ENCODE results near the gene FGF12.

The FGF12 gene

GRCh38 chr3:192409838-192410683, 317.3 kb downstream of the FGF12 start:
- Histone ChIP-seq H3K9me3 (ENCODE audit: control insufficient read depth, insufficient read depth, low read length) (0 out of 2 replicates have a peak, but pooled peaks cover 3% of the 10 kb centered on the region), H3F3A (ENCODE audit: control insufficient read depth, insufficient read depth) (no peaks in the 10 kb centered on the region), H3K4me1 (ENCODE audit: control insufficient read depth, low read length) (no peaks in the 10 kb centered on the region), H3K4me2 (ENCODE audit: low read length) (no peak overlapping the region), H3K79me2 (ENCODE audit: control insufficient read depth, low read length) (no peaks in the 10 kb centered on the region), H3K27me3 (ENCODE audit: control insufficient read depth, low read length) (no peaks in the 10 kb centered on the region), H3K9me2 (replicated peaks; ENCODE audit: control insufficient read depth, low read length) (no peaks in the 10 kb centered on the region), H3K36me3 (ENCODE audit: control insufficient read depth, low read length) (no peaks in the 10 kb centered on the region), H3K4me3 (ENCODE audit: low read length) (no peak overlapping the region), H3K27ac (ENCODE audit: low read depth, low read length) (no peak overlapping the region), H4K20me1 (ENCODE audit: control insufficient read depth, insufficient read depth, low read depth, low read length) (no peaks in the 10 kb centered on the region)
- TF ChIP-seq EZH2phosphoT487 (IDR thresholded peaks at IDR 0.05; ENCODE audit: borderline replicate concordance, low read length), result no peak
- no peak for TF ChIP-seq CTCF (IDR thresholded peaks at IDR 0.05; ENCODE audit: low read depth, low read length, poor library complexity, severe bottlenecking)

DNA sequence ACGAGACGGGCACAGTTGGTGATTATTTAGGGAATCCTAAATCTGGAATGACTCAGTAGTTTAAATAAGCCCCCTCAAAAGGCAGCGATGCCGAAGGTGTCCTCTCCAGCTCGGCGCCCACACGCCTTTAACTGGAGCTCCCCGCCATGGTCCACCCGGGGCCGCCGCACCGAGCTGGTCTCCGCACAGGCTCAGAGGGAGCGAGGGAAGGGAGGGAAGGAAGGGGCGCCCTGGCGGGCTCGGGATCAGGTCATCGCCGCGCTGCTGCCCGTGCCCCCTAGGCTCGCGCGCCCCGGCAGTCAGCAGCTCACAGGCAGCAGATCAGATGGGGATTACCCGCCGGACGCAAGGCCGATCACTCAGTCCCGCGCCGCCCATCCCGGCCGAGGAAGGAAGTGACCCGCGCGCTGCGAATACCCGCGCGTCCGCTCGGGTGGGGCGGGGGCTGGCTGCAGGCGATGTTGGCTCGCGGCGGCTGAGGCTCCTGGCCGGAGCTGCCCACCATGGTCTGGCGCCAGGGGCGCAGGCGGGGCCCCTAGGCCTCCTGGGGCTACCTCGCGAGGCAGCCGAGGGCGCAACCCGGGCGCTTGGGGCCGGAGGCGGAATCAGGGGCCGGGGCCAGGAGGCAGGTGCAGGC, 318.0 kb downstream of the FGF12 start:
- H3K4me1 ChIP-seq (ENCODE audit: control insufficient read depth, low read length), result no peaks in the 10 kb centered on the region
- no peak overlapping the region for H3K4me3 ChIP-seq (ENCODE audit: low read length)
- TF ChIP-seq EZH2phosphoT487 (IDR thresholded peaks at IDR 0.05; ENCODE audit: borderline replicate concordance, low read length) (no peak), CTCF (IDR thresholded peaks at IDR 0.05; ENCODE audit: low read depth, low read length, poor library complexity, severe bottlenecking) (no peak)
- no peaks in the 10 kb centered on the region for H3K79me2 ChIP-seq (ENCODE audit: control insufficient read depth, low read length)
- no peak overlapping the region for H3K27ac ChIP-seq (ENCODE audit: low read depth, low read length)
- no peaks in the 10 kb centered on the region for H4K20me1 ChIP-seq (ENCODE audit: control insufficient read depth, insufficient read depth, low read depth, low read length)
- H3K4me2 ChIP-seq (ENCODE audit: low read length), result no peak overlapping the region
- H3K9me3 ChIP-seq (ENCODE audit: control insufficient read depth, insufficient read depth, low read length), result 0 out of 2 replicates have a peak, but pooled peaks cover 3% of the 10 kb centered on the region
- no peaks in the 10 kb centered on the region for H3F3A ChIP-seq (ENCODE audit: control insufficient read depth, insufficient read depth)
- H3K27me3 ChIP-seq (ENCODE audit: control insufficient read depth, low read length), result no peaks in the 10 kb centered on the region
- H3K36me3 ChIP-seq (ENCODE audit: control insufficient read depth, low read length), result no peaks in the 10 kb centered on the region
- no peaks in the 10 kb centered on the region for H3K9me2 ChIP-seq (replicated peaks; ENCODE audit: control insufficient read depth, low read length)

DNA sequence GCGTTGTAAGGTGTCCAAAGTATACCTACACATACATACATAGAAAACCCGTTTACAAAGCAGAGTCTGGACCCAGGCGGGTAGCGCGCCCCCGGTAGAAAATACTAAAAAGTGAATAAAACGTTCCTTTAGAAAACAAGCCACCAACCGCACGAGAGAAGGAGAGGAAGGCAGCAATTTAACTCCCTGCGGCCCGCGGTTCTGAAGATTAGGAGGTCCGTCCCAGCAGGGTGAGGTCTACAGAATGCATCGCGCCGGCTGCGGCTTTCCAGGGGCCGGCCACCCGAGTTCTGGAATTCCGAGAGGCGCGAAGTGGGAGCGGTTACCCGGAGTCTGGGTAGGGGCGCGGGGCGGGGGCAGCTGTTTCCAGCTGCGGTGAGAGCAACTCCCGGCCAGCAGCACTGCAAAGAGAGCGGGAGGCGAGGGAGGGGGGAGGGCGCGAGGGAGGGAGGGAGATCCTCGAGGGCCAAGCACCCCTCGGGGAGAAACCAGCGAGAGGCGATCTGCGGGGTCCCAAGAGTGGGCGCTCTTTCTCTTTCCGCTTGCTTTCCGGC, 318.6 kb downstream of the FGF12 start:
- Histone ChIP-seq H3K4me2 (ENCODE audit: low read length) (no peak overlapping the region), H3K36me3 (ENCODE audit: control insufficient read depth, low read length) (no peaks in the 10 kb centered on the region), H4K20me1 (ENCODE audit: control insufficient read depth, insufficient read depth, low read depth, low read length) (no peaks in the 10 kb centered on the region), H3K9me3 (ENCODE audit: control insufficient read depth, insufficient read depth, low read length) (0 out of 2 replicates have a peak, but pooled peaks cover 3% of the 10 kb centered on the region), H3K4me3 (ENCODE audit: low read length) (no peak overlapping the region), H3K4me1 (ENCODE audit: control insufficient read depth, low read length) (no peaks in the 10 kb centered on the region), H3K27me3 (ENCODE audit: control insufficient read depth, low read length) (no peaks in the 10 kb centered on the region), H3K27ac (ENCODE audit: low read depth, low read length) (no peak overlapping the region), H3K79me2 (ENCODE audit: control insufficient read depth, low read length) (no peaks in the 10 kb centered on the region), H3F3A (ENCODE audit: control insufficient read depth, insufficient read depth) (no peaks in the 10 kb centered on the region), H3K9me2 (replicated peaks; ENCODE audit: control insufficient read depth, low read length) (no peaks in the 10 kb centered on the region)
- TF ChIP-seq EZH2phosphoT487 (IDR thresholded peaks at IDR 0.05; ENCODE audit: borderline replicate concordance, low read length) (no peak), CTCF (IDR thresholded peaks at IDR 0.05; ENCODE audit: low read depth, low read length, poor library complexity, severe bottlenecking) (no peak)

Data from DOHH2 (cell line).